Measurements from ENCODE around the gene EWSR1.

DNA sequence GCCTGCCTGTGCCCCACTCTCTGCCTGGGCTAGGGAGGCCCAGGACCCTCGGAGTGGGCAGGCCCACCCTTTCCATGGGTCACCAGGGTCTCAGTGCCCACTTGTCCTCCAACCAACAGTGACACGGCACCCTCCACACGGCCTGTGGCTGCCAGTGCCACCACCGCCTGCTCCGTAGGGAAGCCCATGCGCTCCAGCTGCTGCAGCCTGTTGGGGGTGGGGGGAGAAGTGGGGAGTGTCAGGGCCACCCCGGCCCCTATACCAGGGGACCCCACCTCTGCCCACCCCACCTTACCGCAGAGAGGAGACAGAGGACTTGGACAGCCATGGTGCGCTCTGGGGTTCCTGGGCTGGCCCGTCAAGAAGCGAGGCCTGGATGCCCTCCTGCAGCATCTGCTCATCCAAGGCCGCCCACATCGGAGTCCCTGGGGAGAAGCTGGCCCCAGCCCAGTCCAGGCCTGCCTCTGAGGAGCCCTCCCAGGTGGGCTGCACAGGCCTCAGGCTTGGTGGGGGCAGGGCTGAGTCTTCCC, 8.0 kb upstream of the EWSR1 start:
- TF ChIP-seq, protein P1, sequence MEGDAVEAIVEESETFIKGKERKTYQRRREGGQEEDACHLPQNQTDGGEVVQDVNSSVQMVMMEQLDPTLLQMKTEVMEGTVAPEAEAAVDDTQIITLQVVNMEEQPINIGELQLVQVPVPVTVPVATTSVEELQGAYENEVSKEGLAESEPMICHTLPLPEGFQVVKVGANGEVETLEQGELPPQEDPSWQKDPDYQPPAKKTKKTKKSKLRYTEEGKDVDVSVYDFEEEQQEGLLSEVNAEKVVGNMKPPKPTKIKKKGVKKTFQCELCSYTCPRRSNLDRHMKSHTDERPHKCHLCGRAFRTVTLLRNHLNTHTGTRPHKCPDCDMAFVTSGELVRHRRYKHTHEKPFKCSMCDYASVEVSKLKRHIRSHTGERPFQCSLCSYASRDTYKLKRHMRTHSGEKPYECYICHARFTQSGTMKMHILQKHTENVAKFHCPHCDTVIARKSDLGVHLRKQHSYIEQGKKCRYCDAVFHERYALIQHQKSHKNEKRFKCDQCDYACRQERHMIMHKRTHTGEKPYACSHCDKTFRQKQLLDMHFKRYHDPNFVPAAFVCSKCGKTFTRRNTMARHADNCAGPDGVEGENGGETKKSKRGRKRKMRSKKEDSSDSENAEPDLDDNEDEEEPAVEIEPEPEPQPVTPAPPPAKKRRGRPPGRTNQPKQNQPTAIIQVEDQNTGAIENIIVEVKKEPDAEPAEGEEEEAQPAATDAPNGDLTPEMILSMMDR (IDR thresholded peaks at IDR 0.05; ENCODE audit: low read depth, low read length, poor library complexity, severe bottlenecking), result no peak
- TF ChIP-seq EZH2phosphoT487 (IDR thresholded peaks at IDR 0.05; ENCODE audit: borderline replicate concordance, low read length), result no peak
